Ovary (tissue), 9 donors: ENCODE results near the gene GFER. TPM values are rescaled to one million over a fixed set of nuclear protein-coding genes. Genes with fewer than 3 reads are reported as not detected.

Source experiments
- DNase-seq, 5 donors: peaks; one replicate each; pipeline ENCODE4 v3.0.0-alpha.2; 2019 to 2020
- H3K27ac ChIP-seq, 2 donors: fragments of 200-600 bp; one replicate each; pipeline versions ENCODE4 v1.5.1 to v1.8.0; 2019 to 2022
- H3K27me3 ChIP-seq: fragments of 200-600 bp; one replicate; pipeline ENCODE4 v1.8.0; 2022
- H3K36me3 ChIP-seq: fragments of 200-600 bp; sonication (generic); one replicate; pipeline ENCODE4 v1.5.1; 2019
- H3K4me1 ChIP-seq: one replicate; pipeline ENCODE4 v1.8.1; 2013; ENCODE audit warnings: mild to moderate bottlenecking, moderate library complexity; ENCODE audit not compliant: insufficient read depth
- H3K4me3 ChIP-seq: fragments of 200-600 bp; sonication (generic); one replicate; pipeline ENCODE4 v1.5.1; 2017
- H3K9me3 ChIP-seq, 2 donors: fragments of 200-600 bp in 1 of 2; sonication (generic) in 1 of 2; one replicate each; pipeline versions ENCODE4 v1.5.1 to v1.8.1; 2013 to 2019; ENCODE audit warnings: mild to moderate bottlenecking in 1 of 2, moderate library complexity in 1 of 2
- CTCF ChIP-seq, 3 donors: fragments of 450-650 bp in 2 of 3; fragments of 200-600 bp in 1 of 3; IDR thresholded peaks; one replicate each; pipeline versions ENCODE4 v1.5.1 to v1.8.0; 2016 to 2022; ENCODE audit warnings: antibody characterized with exemption in 3 of 3, mild to moderate bottlenecking in 1 of 3
- EP300 ChIP-seq: sonication (generic); formaldehyde crosslinking; IDR thresholded peaks from one replicate; pipeline ENCODE4 v1.6.1; 2017; ENCODE audit warnings: antibody characterized with exemption
- POLR2A ChIP-seq: fragments of 450-650 bp; IDR thresholded peaks from one replicate; pipeline ENCODE4 v1.6.1; 2017; ENCODE audit warnings: antibody characterized with exemption, mild to moderate bottlenecking, moderate library complexity
- WGBS, 3 donors: extraction: QIAGEN DNeasy Blood & Tissue Kit in 1 of 3; methylation state at CpG; one replicate each; pipeline versions ENCODE4 v1.1.5 to v1.1.7; 2013 to 2017; 5-methylcytosine and 5-hydroxymethylcytosine counted together
- intact Hi-C, 4 donors: fragments of 100-400 bp; cut with DNase I; formaldehyde crosslinking; loops; one replicate each; pipeline versions ENCODE4 v1.11.0 to v1.15.1; 2022 to 2023
- polyA plus RNA-seq, 2 donors: library from polyadenylated mRNA; stranded (reverse); fragments of 200-250 nt in 1 of 2; fragments of 350-450 nt in 1 of 2; fragmentation: Illumina TruSeq in 1 of 2; extraction: RNeasy Lipid Tissue Mini Kit (QIAGEN cat#74804) in 1 of 2; gene quantifications; one replicate each; pipeline ENCODE4 v1.2.3, GENCODE V29; 2013 to 2014
- total RNA-seq, 7 donors: library from RNA; depleted of rRNA in 2 of 7; stranded (reverse); fragments of >200 nt in 2 of 7; fragmentation: NEBNext Ultra II Directional in 3 of 7; extraction: Animal tissue kit (Norgen Biotek cat#: 25700) in 3 of 7; gene quantifications; one replicate each; pipeline versions ENCODE4 v1.1.0 to v1.2.4, GENCODE V29; 2016 to 2023
- donor health status: DM: no; HTN: no; CAD: no; lungs with moderate emphysema.
- donor health status: DM: no; HTN: no; CAD: no.
- donor health status: Bipolar disorder and iron deficiency.
- donor health status: DM: yes; HTN: yes; CAD: no.
- donor health status: DM: no; HTN: no; CAD: no.
- donor health status: DM: yes; HTN: yes; CAD: no.

The GFER gene
- total and polyA plus RNA-seq, 9 donors = 6.1 to 18.5 (median 14.0) TPM

GRCh38 chr16:2002406-2003230, 18.6 kb downstream of the GFER start:
- H3K36me3 ChIP-seq = no peaks in the 10 kb centered on the region
- no peaks in the 10 kb centered on the region for H3K27me3 ChIP-seq
- intact Hi-C loops = no loop called here
- 87 to 91% (median 90%) methylated on average over 39 to 47 of the region's 47 CpGs for WGBS, 3 donors
- TF ChIP-seq POLR2A = no peak
- no peak for TF ChIP-seq CTCF (IDR thresholded peaks at IDR 0.05)
- no peak for TF ChIP-seq EP300
- no peaks in the 10 kb centered on the region for H3K9me3 ChIP-seq
- peaks cover 16% of the 10 kb centered on the region for H3K4me1 ChIP-seq
- H3K4me3 ChIP-seq = no peak overlapping the region
- peak in 2 of 5 donors; percentile 26 to 40 for DNase-seq
- H3K27ac ChIP-seq = no peak overlapping the region

- peak in 1 of 5 donors; percentile 22 for DNase-seq
- TF ChIP-seq POLR2A = no peak
- TF ChIP-seq CTCF (IDR thresholded peaks at IDR 0.05) = no peak
- TF ChIP-seq EP300 = no peak
- H3K4me1 ChIP-seq = peaks cover 14% of the 10 kb centered on the region
- H3K9me3 ChIP-seq = no peaks in the 10 kb centered on the region
- H3K36me3 ChIP-seq = no peaks in the 10 kb centered on the region
- no peaks in the 10 kb centered on the region for H3K27me3 ChIP-seq
- no peak overlapping the region for H3K27ac ChIP-seq
- no peak overlapping the region for H3K4me3 ChIP-seq
- WGBS, 3 donors = 81 to 87% (median 81%) methylated on average over 8 of the region's 8 CpGs
- intact Hi-C loops = no loop called here
These were observed 19.3 kb downstream of the GFER start for GRCh38 chr16:2003231-2003826.

GRCh38 chr16:2003827-2004641, 20.0 kb downstream of the GFER start:
- no peak for TF ChIP-seq POLR2A
- TF ChIP-seq CTCF (IDR thresholded peaks at IDR 0.05) = peak; percentile 57 to 71 (median 60)
- peak; percentile 66 to 84 (median 77) for DNase-seq
- intact Hi-C loops = no loop called here
- Histone ChIP-seq H3K4me1 (peaks cover 19% of the 10 kb centered on the region), H3K27me3 (no peaks in the 10 kb centered on the region), H3K4me3 (no peak overlapping the region), H3K9me3 (no peaks in the 10 kb centered on the region), H3K27ac (no peak overlapping the region), H3K36me3 (no peaks in the 10 kb centered on the region)
- 27 to 40% (median 32%) methylated on average over 28 to 36 of the region's 36 CpGs for WGBS, 3 donors

- Histone ChIP-seq H3K27me3 (no peaks in the 10 kb centered on the region), H3K4me3 (no peak overlapping the region), H3K36me3 (no peaks in the 10 kb centered on the region), H3K9me3 (no peaks in the 10 kb centered on the region), H3K27ac (no peak overlapping the region), H3K4me1 (peaks cover 20% of the 10 kb centered on the region)
- no peak for TF ChIP-seq POLR2A
- no peak for TF ChIP-seq EP300
- TF ChIP-seq CTCF (IDR thresholded peaks at IDR 0.05) = no peak
- DNase-seq = peak in 2 of 5 donors; percentile 36 to 46
- 73 to 80% (median 77%) methylated on average over 34 of the region's 34 CpGs for WGBS, 3 donors
- intact Hi-C loops = no loop called here
These were observed 21.0 kb downstream of the GFER start for GRCh38 chr16:2004795-2005517.
